ENCODE results near the gene EEF1AKMT1. TPM values are rescaled to one million over a fixed set of nuclear protein-coding genes. Genes with fewer than 3 reads are reported as not detected.
A peak's percentile ranks its signal among the peaks of the same experiment; 100 is the strongest.

EEF1AKMT1 gene
- total RNA-seq, 2 donors from 2014 or later, result 8.5 to 19.1 TPM

- no peak for DNase-seq (ENCODE audit: low spot score in 2 of 2)
- Mint-ChIP-seq H3K36me3 (peaks cover 20 to 32% of the 10 kb centered on the region in 2 donors), H3K27ac (no peak overlapping the region), H3K9me3 (peaks cover 3 to 9% of the 10 kb centered on the region in 2 donors)
- ATAC-seq, result no peak
These were observed 33.7 kb downstream of the EEF1AKMT1 start for GRCh38 chr13:20740021-20740420.

- peaks cover 18 to 20% of the 10 kb centered on the region in 2 donors for H3K36me3 Mint-ChIP-seq
- no peak for ATAC-seq
- H3K9me3 Mint-ChIP-seq, result peaks cover 3 to 4% of the 10 kb centered on the region in 2 donors
- no peak for DNase-seq (ENCODE audit: low spot score in 2 of 2)
- no peak overlapping the region for H3K27ac Mint-ChIP-seq
These were observed 35.1 kb downstream of the EEF1AKMT1 start for GRCh38 chr13:20738616-20739015.

- DNase-seq (ENCODE audit: low spot score in 2 of 2), result no peak
- H3K9me3 Mint-ChIP-seq, result no peaks in the 10 kb centered on the region
- no peak overlapping the region for H3K27ac Mint-ChIP-seq
- ATAC-seq, result no peak
- peaks cover 9 to 11% of the 10 kb centered on the region in 2 donors for H3K36me3 Mint-ChIP-seq
These were observed 43.9 kb downstream of the EEF1AKMT1 start for GRCh38 chr13:20729633-20730585.

- DNase-seq (ENCODE audit: low spot score in 2 of 2) (no peak), ATAC-seq (no peak)
- no peaks in the 10 kb centered on the region for H3K9me3 Mint-ChIP-seq
- no peak overlapping the region for H3K27ac Mint-ChIP-seq
- H3K36me3 Mint-ChIP-seq, result peaks cover 7 to 11% of the 10 kb centered on the region in 2 donors
These were observed 45.0 kb downstream of the EEF1AKMT1 start for GRCh38 chr13:20728579-20729311.

- ATAC-seq (no peak), DNase-seq (ENCODE audit: low spot score in 2 of 2) (no peak)
- Mint-ChIP-seq H3K9me3 (no peaks in the 10 kb centered on the region), H3K27ac (no peak overlapping the region), H3K36me3 (peaks cover 7 to 11% of the 10 kb centered on the region in 2 donors)
These were observed 45.9 kb downstream of the EEF1AKMT1 start for GRCh38 chr13:20727856-20728255.

- Mint-ChIP-seq H3K36me3 (no peaks in the 10 kb centered on the region), H3K27ac (no peak overlapping the region), H3K9me3 (no peaks in the 10 kb centered on the region)
- DNase-seq (ENCODE audit: low spot score in 2 of 2), result no peak
- ATAC-seq, result peak; percentile 43 to 59
These were observed 52.1 kb downstream of the EEF1AKMT1 start for GRCh38 chr13:20721454-20722357.

DNA sequence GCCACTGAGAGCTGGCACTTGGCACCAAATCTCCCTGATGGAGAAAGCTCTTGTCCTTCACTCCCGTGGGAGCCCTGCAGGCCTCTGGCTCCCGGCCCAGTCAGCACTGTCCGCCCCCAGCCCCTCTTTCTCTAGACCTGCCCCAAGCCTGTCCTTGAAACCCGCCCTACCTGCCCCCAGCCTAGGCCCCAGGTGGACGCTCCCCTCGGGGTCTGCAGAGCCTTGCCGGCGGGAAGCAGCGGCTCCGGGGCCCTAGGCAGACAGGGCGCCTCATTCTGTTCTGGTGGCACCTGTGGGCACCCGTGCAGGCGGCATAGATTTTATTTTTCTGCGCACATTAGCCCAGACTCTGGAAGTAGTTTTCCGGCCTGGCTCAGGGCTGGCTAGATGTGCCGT lies 52.7 kb downstream of the EEF1AKMT1 start:
- H3K9me3 Mint-ChIP-seq, result no peaks in the 10 kb centered on the region
- ATAC-seq (no peak), DNase-seq (ENCODE audit: low spot score in 2 of 2) (no peak)
- H3K36me3 Mint-ChIP-seq, result no peaks in the 10 kb centered on the region
- no peak overlapping the region for H3K27ac Mint-ChIP-seq

- ATAC-seq, result no peak
- no peaks in the 10 kb centered on the region for H3K36me3 Mint-ChIP-seq
- no peak for DNase-seq (ENCODE audit: low spot score in 2 of 2)
- no peak overlapping the region for H3K27ac Mint-ChIP-seq
- no peaks in the 10 kb centered on the region for H3K9me3 Mint-ChIP-seq
These were observed 53.3 kb downstream of the EEF1AKMT1 start for GRCh38 chr13:20720499-20720898.

DNA sequence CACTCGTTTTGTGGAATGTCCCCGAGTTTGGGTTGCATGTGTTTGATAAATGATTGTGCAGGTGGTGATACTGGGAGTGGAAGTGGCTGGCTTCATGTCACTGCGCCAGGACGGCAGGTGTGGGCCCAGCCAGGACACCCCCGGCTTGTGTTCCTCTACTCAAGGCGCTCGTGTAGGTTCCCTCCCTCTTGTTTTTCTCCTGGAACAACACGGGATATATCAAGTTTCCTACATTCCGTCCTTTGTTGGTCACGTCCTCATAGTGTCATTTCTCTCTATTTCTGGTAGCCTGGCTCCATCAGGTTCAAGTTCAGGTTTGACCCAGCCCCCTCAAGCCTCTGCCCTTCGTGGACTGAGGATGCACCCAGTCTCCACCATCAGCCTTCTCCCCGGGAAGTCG lies 54.0 kb downstream of the EEF1AKMT1 start:
- no peaks in the 10 kb centered on the region for H3K9me3 Mint-ChIP-seq
- H3K27ac Mint-ChIP-seq, result no peak overlapping the region
- H3K36me3 Mint-ChIP-seq, result no peaks in the 10 kb centered on the region
- ATAC-seq (no peak), DNase-seq (ENCODE audit: low spot score in 2 of 2) (no peak)

DNA sequence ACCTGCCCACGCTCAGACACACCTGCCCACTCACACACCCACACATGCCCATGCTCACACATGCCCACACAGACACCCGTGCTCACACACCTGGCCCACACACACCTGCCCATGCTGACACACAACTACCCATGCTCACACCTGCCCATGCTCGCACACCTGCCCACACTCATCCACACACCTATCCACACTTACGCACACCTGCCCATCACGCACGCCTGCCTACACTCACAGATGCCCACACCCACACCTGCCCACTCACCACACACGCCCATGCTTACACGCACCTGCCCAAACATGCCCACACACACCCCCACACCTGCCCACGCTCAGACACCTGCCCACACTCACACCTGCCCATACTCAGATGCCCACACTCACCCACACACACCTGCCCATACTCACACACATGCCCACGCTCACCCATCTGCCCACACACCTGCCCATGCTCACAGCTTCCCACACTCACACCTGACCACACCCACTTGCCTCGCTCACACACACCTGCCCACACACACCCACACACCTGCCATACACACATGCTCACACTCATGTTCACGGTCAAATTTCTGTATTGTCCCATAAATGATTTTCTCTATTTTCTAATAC lies 54.7 kb downstream of the EEF1AKMT1 start:
- Mint-ChIP-seq H3K36me3 (no peaks in the 10 kb centered on the region), H3K27ac (no peak overlapping the region), H3K9me3 (no peaks in the 10 kb centered on the region)
- ATAC-seq (no peak), DNase-seq (ENCODE audit: low spot score in 2 of 2) (no peak)

DNA sequence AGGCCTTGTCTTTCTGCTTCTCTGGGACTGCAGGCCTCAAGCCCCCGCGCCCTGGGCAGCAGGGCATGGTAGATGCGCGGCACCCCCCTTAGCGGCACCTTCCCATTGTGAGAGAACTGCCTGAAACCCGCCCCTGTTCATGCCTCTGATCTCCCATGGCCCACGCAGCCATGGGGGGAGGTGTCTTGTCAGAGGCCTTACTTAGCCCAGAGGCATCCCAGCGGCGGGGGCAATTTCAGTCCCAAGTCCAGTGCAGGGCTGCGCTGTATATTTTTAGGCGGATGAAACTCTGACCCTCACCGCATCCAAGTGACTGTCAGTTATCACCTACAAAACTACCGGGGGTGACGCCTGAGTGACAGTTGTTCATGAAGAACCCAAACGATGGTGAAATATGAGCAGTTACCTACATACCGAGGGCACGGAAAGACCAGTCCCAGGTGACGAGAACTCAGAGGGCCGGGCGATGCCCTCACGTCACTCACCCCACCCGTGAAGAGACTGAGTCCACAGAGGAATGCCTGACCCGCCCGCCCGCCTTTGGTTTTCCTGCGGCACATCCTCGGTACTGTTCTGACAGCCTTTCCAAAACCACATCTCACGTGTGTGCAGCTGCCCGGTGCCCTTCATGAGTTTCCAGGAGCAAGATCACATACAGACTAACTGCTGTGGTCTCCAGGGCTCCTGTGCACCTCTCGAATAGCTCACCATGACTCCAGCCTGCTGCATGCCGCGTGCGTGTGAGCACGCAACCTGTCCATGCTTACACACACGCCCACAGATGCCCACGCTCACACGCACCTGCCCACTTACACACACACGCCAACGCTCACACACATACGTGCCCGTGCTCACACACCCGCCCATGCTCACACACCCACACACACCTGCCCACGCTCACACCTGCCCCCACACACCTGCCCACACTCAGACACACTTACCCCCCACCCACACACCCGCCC lies 55.9 kb downstream of the EEF1AKMT1 start:
- no peaks in the 10 kb centered on the region for H3K36me3 Mint-ChIP-seq
- DNase-seq (ENCODE audit: low spot score in 2 of 2), result no peak
- H3K9me3 Mint-ChIP-seq, result no peaks in the 10 kb centered on the region
- no peak for ATAC-seq
- H3K27ac Mint-ChIP-seq, result no peak overlapping the region

GRCh38 chr13:20716951-20717350 lies 56.8 kb downstream of the EEF1AKMT1 start:
- H3K27ac Mint-ChIP-seq, result no peak overlapping the region
- H3K36me3 Mint-ChIP-seq, result no peaks in the 10 kb centered on the region
- no peaks in the 10 kb centered on the region for H3K9me3 Mint-ChIP-seq
- no peak for ATAC-seq
- DNase-seq (ENCODE audit: low spot score in 2 of 2), result no peak

GRCh38 chr13:20715330-20715712 lies 58.4 kb downstream of the EEF1AKMT1 start:
- H3K9me3 Mint-ChIP-seq, result no peaks in the 10 kb centered on the region
- ATAC-seq, result no peak
- H3K27ac Mint-ChIP-seq, result no peak overlapping the region
- H3K36me3 Mint-ChIP-seq, result no peaks in the 10 kb centered on the region
- DNase-seq (ENCODE audit: low spot score in 2 of 2), result no peak

GRCh38 chr13:20714563-20715329 lies 59.0 kb downstream of the EEF1AKMT1 start:
- Mint-ChIP-seq H3K9me3 (no peaks in the 10 kb centered on the region), H3K36me3 (no peaks in the 10 kb centered on the region), H3K27ac (no peak overlapping the region)
- DNase-seq (ENCODE audit: low spot score in 2 of 2), result no peak
- no peak for ATAC-seq

- Mint-ChIP-seq H3K27ac (no peak overlapping the region), H3K9me3 (no peaks in the 10 kb centered on the region), H3K36me3 (no peaks in the 10 kb centered on the region)
- DNase-seq (ENCODE audit: low spot score in 2 of 2), result no peak
- no peak for ATAC-seq
These were observed 59.6 kb downstream of the EEF1AKMT1 start for GRCh38 chr13:20714161-20714560.
